HG03039 (cell line): ENCODE measurements around the gene DICER1.
"Not testable (repeated sequence)": the region's sequence is repeated elsewhere in the genome, so short reads cannot be mapped to it uniquely, and the experiment has no call there.

Experiments used
- ATAC-seq: cut with Tn5 transposase; IDR thresholded peaks from one replicate; pipeline ENCODE4 v1.9.1; 2021; ENCODE audit warnings: mild to moderate bottlenecking, moderate library complexity; ENCODE audit not compliant: unreplicated experiment

The DICER1 gene

GRCh38 chr14:95185033-95185766 lies 27.9 kb upstream of the DICER1 start:
- no peak for ATAC-seq

- ATAC-seq, result no peak
These were observed 27.1 kb upstream of the DICER1 start for GRCh38 chr14:95184413-95184790.

GRCh38 chr14:95183532-95184412 lies 26.4 kb upstream of the DICER1 start:
- no peak for ATAC-seq

- no peak for ATAC-seq
These were observed 25.8 kb upstream of the DICER1 start for GRCh38 chr14:95183082-95183481.

- no peak for ATAC-seq
These were observed 25.1 kb upstream of the DICER1 start for GRCh38 chr14:95182379-95182778.

GRCh38 chr14:95180966-95181741 lies 23.8 kb upstream of the DICER1 start:
- no peak for ATAC-seq

- not testable (repeated sequence) for ATAC-seq
These were observed 18.3 kb upstream of the DICER1 start for GRCh38 chr14:95175670-95176069.

- no peak for ATAC-seq
These were observed 17.0 kb upstream of the DICER1 start for GRCh38 chr14:95174184-95174792.

- ATAC-seq, result no peak
These were observed 16.2 kb upstream of the DICER1 start for GRCh38 chr14:95173518-95173917.

- no peak for ATAC-seq
These were observed 9.8 kb upstream of the DICER1 start for GRCh38 chr14:95167177-95167576.

GRCh38 chr14:95165517-95165916 lies 8.2 kb upstream of the DICER1 start:
- no peak for ATAC-seq

GRCh38 chr14:95164506-95164905 lies 7.2 kb upstream of the DICER1 start:
- no peak for ATAC-seq

GRCh38 chr14:95163666-95164065 lies 6.3 kb upstream of the DICER1 start:
- no peak for ATAC-seq

GRCh38 chr14:95163132-95163531 lies 5.8 kb upstream of the DICER1 start:
- no peak for ATAC-seq

- ATAC-seq, result no peak
These were observed 5.3 kb upstream of the DICER1 start for GRCh38 chr14:95162641-95163040.

- ATAC-seq, result peak; percentile 21
These were observed 342 bp downstream of the DICER1 start for GRCh38 chr14:95157048-95157326.

- peak; percentile 17 for ATAC-seq
These were observed 925 bp downstream of the DICER1 start for GRCh38 chr14:95156161-95157047.

- no peak for ATAC-seq
These were observed 2.3 kb downstream of the DICER1 start for GRCh38 chr14:95155045-95155444.

- ATAC-seq, result no peak
These were observed 3.5 kb downstream of the DICER1 start for GRCh38 chr14:95153866-95154265.

- ATAC-seq, result no peak
These were observed 5.8 kb downstream of the DICER1 start for GRCh38 chr14:95151561-95151960.
